Measurements from ENCODE around the gene MTA2.

MTA2 gene

DNA sequence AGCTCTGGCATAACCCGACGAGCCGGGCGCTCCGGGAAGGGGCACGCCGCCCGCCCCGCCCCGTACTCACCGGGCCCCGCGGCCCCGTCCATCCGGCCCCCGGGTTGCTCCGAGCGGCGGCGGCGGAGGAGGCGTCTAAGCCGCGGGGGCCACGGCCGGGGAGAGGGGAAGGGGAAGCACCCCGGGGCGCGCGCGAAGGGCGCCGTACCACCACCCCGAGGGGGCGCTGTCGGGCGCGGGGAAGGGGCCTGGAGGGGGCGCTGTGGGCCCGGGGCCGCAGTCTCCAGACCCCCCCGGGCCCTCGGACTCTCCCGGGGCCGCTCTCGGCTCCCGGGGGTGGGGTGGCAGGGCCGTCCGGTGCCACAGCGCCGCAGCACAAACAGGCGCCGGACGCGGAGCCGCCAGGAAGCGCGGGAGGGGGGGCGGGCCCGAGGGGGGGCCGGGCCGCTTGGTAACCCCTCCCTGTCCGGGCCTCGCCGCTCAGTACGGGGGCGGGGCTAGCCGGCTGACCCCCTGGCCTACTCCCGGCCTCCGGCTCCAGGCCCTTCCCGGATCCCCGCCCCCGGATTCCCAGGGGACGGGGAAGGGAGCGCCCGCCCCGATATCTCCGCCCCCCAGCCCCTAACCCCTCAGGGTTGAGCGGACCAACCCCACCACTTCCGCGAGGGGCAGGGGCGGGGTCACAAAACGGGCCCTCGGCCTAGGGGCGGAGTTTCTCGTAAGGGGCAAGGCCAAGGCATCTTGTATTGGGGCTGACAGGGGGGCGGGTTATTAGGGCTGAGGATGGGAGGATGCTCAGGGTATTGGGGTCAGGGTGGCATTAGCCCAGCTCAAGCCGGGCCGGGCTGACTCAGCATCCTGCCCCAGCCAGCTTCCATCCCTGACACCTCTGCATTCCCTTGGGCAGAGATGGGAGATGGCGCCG lies 11.0 kb upstream of the MTA2 start, which contains the start of the genes EML3 and ROM1:
Gene EML3, minus strand, starts transcription at position 410 of the 925 bp plus-strand sequence. Its CDS starts 318 bp downstream, at position 92.
Gene ROM1, plus strand, starts transcription at position 892 of the 925 bp plus-strand sequence. Its CDS starts 25 bp downstream, at position 917.
- DNase-seq: peak; percentile 83

DNA sequence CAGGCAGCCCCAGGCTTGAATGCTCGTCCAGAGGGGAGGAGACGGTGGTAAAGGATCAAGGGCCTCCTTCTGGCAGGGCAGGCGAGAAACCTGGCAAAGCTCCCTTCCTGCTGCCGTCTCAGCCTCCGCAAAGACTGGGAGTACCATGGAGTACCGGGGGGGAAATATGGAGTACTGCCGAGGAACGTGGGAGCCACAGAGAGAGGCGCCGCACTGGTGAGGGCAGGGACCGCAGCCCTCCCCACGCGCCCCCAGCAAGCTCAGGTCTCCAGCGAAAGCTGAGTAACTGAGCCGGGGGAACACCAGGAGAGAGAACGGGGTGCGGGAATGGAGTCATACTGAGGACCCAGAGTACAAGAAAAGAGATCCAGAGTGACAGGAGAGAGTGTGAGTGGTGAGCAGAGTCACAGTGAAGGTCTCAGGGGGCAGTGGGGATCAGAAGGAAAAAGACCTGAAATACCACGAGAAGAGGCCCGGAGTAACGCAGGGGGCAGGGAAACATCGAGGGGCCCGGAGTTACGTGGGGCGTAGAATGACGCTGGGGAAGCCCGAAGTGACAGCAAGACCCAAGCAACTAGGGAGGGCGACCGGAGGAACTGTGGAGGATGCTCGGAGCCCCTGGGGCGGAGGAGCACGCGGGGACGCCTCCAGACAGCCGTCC lies 10.2 kb upstream of the MTA2 start:
- peak; percentile 35 for DNase-seq

DNA sequence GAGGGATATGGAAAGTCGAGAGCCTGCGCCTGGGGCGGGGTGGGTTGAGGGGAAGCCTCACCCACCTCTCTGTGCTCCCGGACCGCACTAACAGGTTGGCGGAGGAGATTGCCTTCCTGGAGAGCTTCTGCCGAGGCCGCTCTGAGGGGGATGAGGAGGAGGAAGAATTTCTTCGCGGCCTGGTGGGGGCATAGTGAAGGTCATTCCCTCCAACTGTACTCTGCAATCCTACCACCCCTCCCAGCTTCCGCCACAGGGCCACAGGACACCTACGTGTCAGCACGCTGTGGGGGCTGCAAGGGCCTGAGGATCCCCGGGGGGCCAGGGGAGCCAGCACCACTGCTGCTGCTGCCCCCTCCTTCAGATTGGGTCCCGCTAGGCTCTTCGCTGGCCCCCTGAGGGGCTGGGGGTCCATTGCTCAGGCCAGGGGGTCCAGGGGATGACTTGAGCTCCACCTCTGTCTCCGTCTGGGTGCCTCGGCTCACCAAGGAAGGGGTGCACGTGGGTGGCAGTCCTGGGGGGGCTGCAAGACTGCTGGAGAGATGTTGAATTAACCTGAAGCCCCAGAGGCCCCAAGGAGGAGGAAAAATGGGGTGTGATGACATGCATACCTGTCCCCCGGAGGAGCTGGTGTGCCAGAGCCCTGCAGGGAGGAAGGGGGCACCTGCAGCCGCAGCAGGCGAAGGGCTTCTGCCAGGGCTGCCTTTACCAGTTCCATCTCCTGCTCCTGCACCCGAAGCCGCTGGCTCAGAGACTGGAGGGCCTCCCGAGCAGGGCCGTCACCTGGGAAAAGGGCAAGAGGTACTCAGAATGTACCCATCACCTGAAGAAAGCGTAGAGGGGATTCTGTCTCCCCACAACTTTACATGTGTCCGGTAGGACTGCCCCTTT lies 9.4 kb upstream of the MTA2 start:
- no peak for DNase-seq

GRCh38 chr11:62610403-62610802 lies 8.7 kb upstream of the MTA2 start:
- no peak for DNase-seq

DNA sequence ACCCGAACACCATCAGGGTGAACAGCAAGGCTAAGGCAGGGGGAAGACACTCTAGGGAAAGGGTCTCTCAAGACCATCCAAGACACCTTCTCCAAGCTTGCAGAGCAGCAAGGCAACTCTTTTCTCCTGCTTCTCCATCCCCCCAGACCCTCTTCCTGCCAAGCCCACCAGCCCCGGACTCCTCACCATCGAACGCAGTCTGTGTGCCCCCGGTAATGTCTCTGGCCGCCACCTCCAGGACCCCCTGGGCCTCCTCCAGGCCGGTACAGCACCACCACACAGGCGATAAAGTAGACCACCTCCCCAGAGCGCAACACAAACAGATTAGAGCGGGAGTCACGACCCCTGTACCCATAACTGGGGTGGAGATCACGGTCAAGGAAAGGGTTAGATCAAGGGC lies 7.1 kb upstream of the MTA2 start:
- no peak for DNase-seq

GRCh38 chr11:62607714-62608113 lies 6.0 kb upstream of the MTA2 start:
- peak; percentile 64 for DNase-seq

DNA sequence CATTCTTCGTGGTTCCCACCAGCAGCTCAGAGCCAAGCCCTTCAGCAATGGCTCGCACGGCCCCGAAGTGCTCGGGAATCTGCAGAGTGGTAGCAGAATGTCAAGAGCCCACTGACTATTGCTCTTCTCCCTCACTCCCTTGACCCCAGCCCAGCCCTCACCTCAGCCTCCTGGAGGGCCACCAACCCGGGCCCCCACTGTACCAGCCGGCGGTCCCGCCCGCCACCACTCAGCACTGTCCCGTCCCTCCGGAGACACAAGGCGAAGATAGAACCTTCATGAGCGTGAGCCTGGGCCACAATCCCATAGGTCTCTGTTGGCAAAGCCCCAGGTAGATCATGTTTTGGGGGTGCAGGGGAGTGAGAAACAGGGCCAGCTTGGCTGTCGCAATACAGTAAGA lies 4.2 kb upstream of the MTA2 start:
- DNase-seq: no peak

- no peak for DNase-seq
These were observed 3.8 kb upstream of the MTA2 start for GRCh38 chr11:62605467-62605866.

DNA sequence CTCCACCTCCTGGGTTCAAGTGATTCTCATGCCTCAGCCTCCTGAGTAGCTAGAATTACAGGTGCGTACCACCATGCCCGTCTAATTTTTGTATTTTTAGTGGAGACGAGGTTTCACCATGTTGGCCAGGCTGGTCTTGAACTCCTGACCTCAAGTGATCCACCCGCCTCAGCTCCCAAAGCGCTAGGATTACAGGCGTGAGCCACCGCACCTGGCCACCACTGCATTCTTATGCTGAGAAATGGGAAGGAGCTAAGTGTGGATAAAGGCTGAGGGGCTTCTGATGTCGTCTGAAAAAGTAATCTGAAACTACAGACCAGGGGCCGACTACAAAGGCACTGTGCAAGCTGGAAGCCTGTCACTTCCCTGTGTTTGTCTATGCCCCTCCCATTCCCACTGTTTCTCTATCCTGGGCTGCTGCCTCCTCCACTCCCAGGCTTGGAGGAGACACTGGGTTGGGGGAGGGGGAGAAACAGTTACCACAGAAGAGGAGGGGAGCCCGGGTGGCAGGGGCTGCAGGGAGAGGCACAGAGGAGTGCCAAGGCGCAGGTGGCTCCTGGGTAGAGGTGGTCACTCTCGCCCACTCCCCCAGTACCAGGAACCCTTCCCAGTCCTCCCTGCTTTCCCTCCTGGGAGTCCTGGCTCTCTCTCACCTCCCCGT lies 2.9 kb upstream of the MTA2 start:
- no peak for DNase-seq

- no peak for DNase-seq
These were observed 2.2 kb upstream of the MTA2 start for GRCh38 chr11:62603776-62604299.

- no peak for DNase-seq
These were observed 1.4 kb upstream of the MTA2 start for GRCh38 chr11:62603072-62603408.

- DNase-seq: peak; percentile 36
These were observed 741 bp upstream of the MTA2 start for GRCh38 chr11:62602141-62603071.

- peak; percentile 51 for DNase-seq
These were observed 618 bp downstream of the MTA2 start for GRCh38 chr11:62601122-62601371.

DNA sequence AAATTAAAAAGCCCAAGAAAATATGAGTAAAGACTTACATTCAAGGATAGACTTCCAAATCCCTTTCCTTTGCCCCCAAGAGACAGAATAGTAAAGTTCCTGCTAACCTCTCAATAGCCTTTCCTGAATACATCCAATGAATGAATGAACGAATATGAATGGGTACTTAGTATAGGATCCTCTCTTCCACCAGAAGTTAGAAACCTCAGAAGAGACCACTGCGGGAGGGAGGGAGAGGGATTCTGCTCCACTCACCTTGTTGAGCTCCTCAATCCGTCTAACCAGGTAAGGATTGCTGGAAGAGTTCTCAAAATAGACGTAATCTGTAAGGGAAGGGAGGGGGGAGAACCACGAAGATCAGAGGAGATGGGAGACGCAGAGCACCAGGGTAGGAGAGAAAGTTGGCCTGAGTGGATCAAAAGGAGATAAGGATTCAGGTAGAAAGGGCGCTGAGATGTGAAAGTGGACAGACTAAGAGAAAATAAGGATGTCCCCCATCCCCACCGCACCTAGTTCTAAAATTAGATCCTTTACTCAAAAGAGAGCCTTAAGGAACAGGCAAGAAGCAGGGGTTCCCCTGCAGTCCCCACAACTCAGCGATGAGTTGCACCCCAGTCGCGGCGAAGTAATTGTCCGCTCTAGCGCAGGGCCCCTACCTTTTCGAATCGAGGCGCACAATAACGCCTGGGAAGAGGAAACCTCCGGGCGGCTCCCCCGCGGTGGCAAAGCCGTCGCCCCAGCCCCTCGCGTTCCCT lies 1.1 kb downstream of the MTA2 start:
- no peak for DNase-seq

DNA sequence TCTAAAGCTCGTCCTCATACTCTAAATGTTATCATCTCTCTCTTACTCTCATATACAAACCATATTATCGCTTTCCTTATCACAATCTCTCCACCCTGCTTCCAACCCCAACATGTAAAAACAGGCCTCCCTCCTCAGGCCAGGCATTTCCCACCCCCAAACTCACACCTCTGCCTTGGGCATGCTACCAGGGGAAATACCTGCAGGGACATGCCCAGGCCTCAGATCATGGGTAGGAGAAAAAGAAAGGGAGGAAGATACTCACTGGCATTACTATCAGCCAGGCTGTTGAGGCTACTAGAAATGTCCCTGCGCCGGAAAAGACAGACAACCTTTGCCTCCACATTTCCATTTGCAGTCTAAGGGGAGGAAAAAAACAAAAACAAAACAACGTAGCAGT lies 1.8 kb downstream of the MTA2 start:
- DNase-seq: no peak

- peak; percentile 94 for DNase-seq
These were observed 2.5 kb downstream of the MTA2 start for GRCh38 chr11:62599069-62599696.

- DNase-seq: no peak
These were observed 6.5 kb downstream of the MTA2 start for GRCh38 chr11:62595124-62595523.

DNA sequence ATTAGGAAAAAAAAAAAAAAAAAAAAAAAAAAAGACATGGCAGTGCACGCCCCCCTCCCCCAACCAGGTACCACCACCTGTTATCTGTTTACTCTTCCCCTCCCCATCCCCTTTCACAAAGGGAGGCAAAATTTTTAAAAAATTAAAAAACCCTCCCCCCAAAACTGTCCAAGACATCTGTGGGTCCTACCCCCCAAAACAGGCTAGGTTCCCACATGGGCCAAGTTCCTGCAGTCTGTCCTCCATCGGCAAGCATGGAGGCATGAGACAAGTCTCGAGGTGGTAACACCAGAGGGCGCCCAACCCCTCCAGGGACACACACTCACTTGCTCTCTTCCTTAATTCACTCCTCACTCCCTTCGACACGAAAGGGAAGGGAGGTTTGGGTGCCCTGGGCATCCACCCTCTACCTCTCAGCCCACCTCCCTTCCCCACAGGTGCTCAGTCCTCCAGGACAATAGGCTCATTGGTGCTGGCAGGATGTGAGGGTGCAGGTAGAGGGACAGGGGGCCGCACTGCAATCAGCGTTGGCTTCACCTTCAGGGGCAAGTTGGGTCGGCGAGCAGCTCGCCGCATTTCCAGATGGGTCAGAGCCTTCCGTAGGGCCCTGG lies 8.1 kb downstream of the MTA2 start:
- DNase-seq: peak; percentile 85

- DNase-seq: no peak
These were observed 8.7 kb downstream of the MTA2 start for GRCh38 chr11:62592989-62593421.

Data from suppressor macrophage treated with lipopolysaccharide for 4 hours (primary cell).